HEK293T (cell line): Measurements from ENCODE around the gene CLPSL1.
A peak's percentile ranks its signal among the peaks of the same experiment; 100 is the strongest.

ENCODE experiments used
- CTCF ChIA-PET: fragments of 350-600 bp; formaldehyde crosslinking; extraction: SDS; loops from one replicate; lab custom pipeline; 2021; ENCODE audit warnings: antibody characterized with exemption, inconsistent platforms; lab: Yijun Ruan, JAX
- POLR2A ChIA-PET: fragments of 350-600 bp; formaldehyde crosslinking; extraction: SDS; loops from one replicate; lab custom pipeline; 2020; ENCODE audit warnings: antibody characterized with exemption, inconsistent platforms; lab: Yijun Ruan, JAX
- DNase-seq: peaks from one replicate; pipeline ENCODE4 v3.0.0; 2012; ENCODE audit warnings: mixed read lengths; ENCODE audit errors: extremely low spot score
- ARNT ChIP-seq: fragments of 450-650 bp; IDR thresholded peaks from 2 replicates; pipeline ENCODE4 v1.6.1; 2017; ENCODE audit warnings: mild to moderate bottlenecking
- BHLHE40 ChIP-seq: fragments of 450-650 bp; IDR thresholded peaks from 2 replicates; pipeline ENCODE4 v1.6.1; 2016; ENCODE audit warnings: mild to moderate bottlenecking, moderate library complexity, borderline replicate concordance
- CTBP1 ChIP-seq: fragments of 450-650 bp; IDR thresholded peaks from 2 replicates; pipeline ENCODE4 v1.6.1; 2016; ENCODE audit warnings: borderline replicate concordance
- ELF4 ChIP-seq: fragments of 450-650 bp; IDR thresholded peaks from 2 replicates; pipeline ENCODE4 v1.6.1; 2017; ENCODE audit warnings: antibody characterized with exemption
- FOXA1 ChIP-seq: fragments of 450-650 bp; IDR thresholded peaks from 2 replicates; pipeline ENCODE4 v1.6.1; 2016; ENCODE audit warnings: mild to moderate bottlenecking
- FOXK2 ChIP-seq: fragments of 450-650 bp; IDR thresholded peaks from 2 replicates; pipeline ENCODE4 v1.6.1; 2016; ENCODE audit warnings: mild to moderate bottlenecking
- FOXM1 ChIP-seq: fragments of 450-650 bp; IDR thresholded peaks from 2 replicates; pipeline ENCODE4 v1.6.1; 2017; ENCODE audit warnings: mild to moderate bottlenecking, borderline replicate concordance
- HDGF ChIP-seq: fragments of 450-650 bp; IDR thresholded peaks from 2 replicates; pipeline ENCODE4 v1.6.1; 2017; ENCODE audit warnings: antibody characterized with exemption, borderline replicate concordance
- L3MBTL2 ChIP-seq: fragments of 450-650 bp; conservative IDR thresholded peaks from 2 replicates; pipeline ENCODE4 v1.6.1; 2016; ENCODE audit warnings: mild to moderate bottlenecking
- LEF1 ChIP-seq: fragments of 450-650 bp; IDR thresholded peaks from 2 replicates; pipeline ENCODE4 v1.6.1; 2017; ENCODE audit warnings: mild to moderate bottlenecking, borderline replicate concordance
- NFRKB ChIP-seq: fragments of 450-650 bp; IDR thresholded peaks from 2 replicates; pipeline ENCODE4 v1.6.1; 2016; ENCODE audit warnings: mild to moderate bottlenecking, moderate library complexity
- PKNOX1 ChIP-seq: fragments of 450-650 bp; IDR thresholded peaks from 2 replicates; pipeline ENCODE4 v1.6.1; 2016
- SP1 ChIP-seq: fragments of 450-650 bp; IDR thresholded peaks from 2 replicates; pipeline ENCODE4 v1.6.1; 2017
- SUZ12 ChIP-seq: fragments of 450-650 bp; IDR thresholded peaks from 2 replicates; pipeline ENCODE4 v1.6.1; 2016; ENCODE audit warnings: mild to moderate bottlenecking
- TARDBP ChIP-seq: fragments of 450-650 bp; IDR thresholded peaks from 2 replicates; pipeline ENCODE4 v1.6.1; 2016
- ZNF384 ChIP-seq: fragments of 450-650 bp; IDR thresholded peaks from 2 replicates; pipeline ENCODE4 v1.6.1; 2016

Gene CLPSL1

GRCh38 chr6:35736253-35736894, 44.4 kb upstream of the CLPSL1 start:
- POLR2A ChIA-PET = interaction anchor here (1.0 kb wide), 1 partner anchor 152 kb away, joined by 3 read pairs; no protein-coding TSS in a partner anchor
- CTCF ChIA-PET = interaction anchor here (0.6 to 5.1 kb wide), 19 partner anchors 9 to 234 kb away, joined by 3 to 43 read pairs (median 4); no protein-coding TSS in a partner anchor
- TF ChIP-seq FOXA1 (no peak), PKNOX1 (no peak), ARNT (no peak), L3MBTL2 (no peak)
- peak; percentile 66 for DNase-seq

- TF ChIP-seq CTBP1 = no peak
- no peak for TF ChIP-seq NFRKB
- TF ChIP-seq BHLHE40 = no peak
- no peak for TF ChIP-seq PKNOX1
- TF ChIP-seq ZNF384 = no peak
- TF ChIP-seq SUZ12 = no peak
- no peak for TF ChIP-seq LEF1
- TF ChIP-seq FOXA1 = no peak
- no peak for TF ChIP-seq TARDBP
- TF ChIP-seq ARNT = no peak
- TF ChIP-seq L3MBTL2 = no peak
- no peak for DNase-seq
- ChIA-PET CTCF (interaction anchor here (0.6 to 5.1 kb wide), 18 partner anchors 9 to 235 kb away, joined by 3 to 43 read pairs (median 3); no protein-coding TSS in a partner anchor), POLR2A (interaction anchor here (1.0 kb wide), 1 partner anchor 152 kb away, joined by 3 read pairs; no protein-coding TSS in a partner anchor)
Measured at GRCh38 chr6:35736982-35737412, 43.8 kb upstream of the CLPSL1 start, which contains the start of gene ARMC12. Gene ARMC12 (plus strand): TSS chr6:35737032. CDS start chr6:35737109, 77 bp downstream.

- DNase-seq = peak; percentile 70
- no peak for TF ChIP-seq NFRKB
- TF ChIP-seq BHLHE40 = no peak
- no peak for TF ChIP-seq SP1
- no peak for TF ChIP-seq FOXM1
- TF ChIP-seq PKNOX1 = no peak
- no peak for TF ChIP-seq SUZ12
- TF ChIP-seq L3MBTL2 = no peak
- TF ChIP-seq HDGF = no peak
- TF ChIP-seq ZNF384 = no peak
- TF ChIP-seq FOXK2 = no peak
- no peak for TF ChIP-seq TARDBP
- ChIA-PET POLR2A (no interaction called here), CTCF (interaction anchor here (0.6 to 5.1 kb wide), 13 partner anchors 10 to 215 kb away, joined by 3 to 43 read pairs (median 4); no protein-coding TSS in a partner anchor)
Measured at GRCh38 chr6:35737413-35738211, 43.2 kb upstream of the CLPSL1 start.

- TF ChIP-seq L3MBTL2 = no peak
- no peak for TF ChIP-seq ARNT
- TF ChIP-seq PKNOX1 = no peak
- no peak for TF ChIP-seq LEF1
- no peak for TF ChIP-seq FOXK2
- no peak for TF ChIP-seq SUZ12
- no peak for TF ChIP-seq TARDBP
- TF ChIP-seq FOXM1 = no peak
- TF ChIP-seq HDGF = no peak
- TF ChIP-seq BHLHE40 = no peak
- no peak for TF ChIP-seq FOXA1
- no peak for DNase-seq
- CTCF ChIA-PET = interaction anchor here (0.5 to 5.1 kb wide), 8 partner anchors 17 to 548 kb away, joined by 3 to 43 read pairs (median 3); partner anchors contain the start of gene MAPK14
- POLR2A ChIA-PET = no interaction called here
Measured at GRCh38 chr6:35739645-35740524, 40.9 kb upstream of the CLPSL1 start.

GRCh38 chr6:35742842-35743241, 38.0 kb upstream of the CLPSL1 start:
- CTCF ChIA-PET = no interaction called here
- DNase-seq = no peak
- POLR2A ChIA-PET = no interaction called here
- no peak for TF ChIP-seq FOXA1
- no peak for TF ChIP-seq ELF4
- TF ChIP-seq SP1 = no peak
- TF ChIP-seq FOXK2 = no peak
- TF ChIP-seq SUZ12 = no peak
- no peak for TF ChIP-seq BHLHE40
- TF ChIP-seq L3MBTL2 = no peak
- TF ChIP-seq HDGF = no peak
